ENCODE measurements around the gene TCF23. TPM values are rescaled to one million over a fixed set of nuclear protein-coding genes. Genes with fewer than 3 reads are reported as not detected.

TCF23 gene
- total and polyA plus RNA-seq, 8 donors = 0.06 to 0.50 (median 0.08) TPM

- TF ChIP-seq CTCF (IDR thresholded peaks at IDR 0.05) = no peak
- ATAC-seq (no peak), DNase-seq (no peak)
- Histone ChIP-seq H3K27me3 (no peaks in the 10 kb centered on the region), H3K4me3 (no peak overlapping the region), H3K27ac (no peak overlapping the region), H3K4me1 (no peaks in the 10 kb centered on the region), H3K9me3 (no peaks in the 10 kb centered on the region), H3K36me3 (peaks cover 0 to 99% of the 10 kb centered on the region in 2 donors)
- intact Hi-C loops (cut with DNase I) = loop anchor here in 1 of 2 donors (10.0 kb wide), 1 partner anchor 110 kb away; no protein-coding TSS in a partner anchor
Observed at GRCh38 chr2:27204566-27204965, 55.8 kb downstream of the TCF23 start.

- no peak for DNase-seq
- Histone ChIP-seq H3K27ac (no peak overlapping the region), H3K4me3 (no peak overlapping the region), H3K4me1 (no peaks in the 10 kb centered on the region), H3K9me3 (no peaks in the 10 kb centered on the region), H3K36me3 (peaks cover 0 to 95% of the 10 kb centered on the region in 2 donors), H3K27me3 (no peaks in the 10 kb centered on the region)
- no peak for TF ChIP-seq CTCF (IDR thresholded peaks at IDR 0.05)
- ATAC-seq = no peak
- intact Hi-C loops (cut with DNase I) = loop anchor here in 1 of 2 donors (10.0 kb wide), 1 partner anchor 110 kb away; no protein-coding TSS in a partner anchor
Observed at GRCh38 chr2:27205206-27205605, 56.4 kb downstream of the TCF23 start.

GRCh38 chr2:27206346-27206745 lies 57.5 kb downstream of the TCF23 start:
- Histone ChIP-seq H3K27ac (no peak overlapping the region), H3K4me3 (no peak overlapping the region), H3K4me1 (peaks cover 0 to 6% of the 10 kb centered on the region in 2 donors), H3K9me3 (no peaks in the 10 kb centered on the region), H3K27me3 (no peaks in the 10 kb centered on the region), H3K36me3 (peaks cover 0 to 83% of the 10 kb centered on the region in 2 donors)
- no peak for TF ChIP-seq CTCF (IDR thresholded peaks at IDR 0.05)
- no peak for DNase-seq
- ATAC-seq = no peak
- intact Hi-C loops (cut with DNase I) = loop anchor here in 1 of 2 donors (10.0 kb wide), 1 partner anchor 112 kb away; no protein-coding TSS in a partner anchor

Other genes with a start within 250 kb of the TCF23 start
- gene MAPRE3, start 178.4 kb upstream of the TCF23 start, total RNA-seq = 10 to 100 TPM; 13.5 to 23.5 TPM
- gene MAPRE3, start 178.4 kb upstream of the TCF23 start, polyA plus RNA-seq (ENCODE audit: insufficient read length in 6 of 6) = 10 to 100 TPM in 2 of 6 donors, 1 to 10 TPM in 4; 7.1 to 12.4 (median 9.4) TPM
- 100 to 1,000 TPM in 1 of 2 donors, 10 to 100 TPM in 1; 84.6 to 105 TPM for gene TMEM214, start 116.0 kb upstream of the TCF23 start, total RNA-seq
- gene TMEM214, start 116.0 kb upstream of the TCF23 start, polyA plus RNA-seq (ENCODE audit: insufficient read length in 6 of 6) = 10 to 100 TPM; 59.8 to 90.4 (median 67.8) TPM
- gene AGBL5, start 97.3 kb upstream of the TCF23 start, total RNA-seq = 10 to 100 TPM; 12.0 to 20.6 TPM
- gene AGBL5, start 97.3 kb upstream of the TCF23 start, polyA plus RNA-seq (ENCODE audit: insufficient read length in 6 of 6) = 10 to 100 TPM; 47.2 to 54.5 (median 51.9) TPM
- 100 to 1,000 TPM; 294 to 407 TPM for gene OST4, start 77.3 kb upstream of the TCF23 start, total RNA-seq
- gene OST4, start 77.3 kb upstream of the TCF23 start, polyA plus RNA-seq (ENCODE audit: insufficient read length in 6 of 6) = 100 to 1,000 TPM; 231 to 289 (median 260) TPM
- 100 to 1,000 TPM; 151 to 161 TPM for gene EMILIN1, start 70.4 kb upstream of the TCF23 start, total RNA-seq
- 100 to 1,000 TPM; 137 to 268 (median 197) TPM for gene EMILIN1, start 70.4 kb upstream of the TCF23 start, polyA plus RNA-seq (ENCODE audit: insufficient read length in 6 of 6)
- gene KHK, start 62.2 kb upstream of the TCF23 start, total RNA-seq = 10 to 100 TPM in 1 of 2 donors, 1 to 10 TPM in 1; 4.6 to 11.5 TPM
- 1 to 10 TPM; 3.8 to 6.2 (median 4.4) TPM for gene KHK, start 62.2 kb upstream of the TCF23 start, polyA plus RNA-seq (ENCODE audit: insufficient read length in 6 of 6)
- 1 to 10 TPM; 2.8 to 3.4 TPM for gene CGREF1, start 29.9 kb upstream of the TCF23 start, total RNA-seq
- under 1 TPM; 0.31 to 0.86 (median 0.56) TPM for gene CGREF1, start 29.9 kb upstream of the TCF23 start, polyA plus RNA-seq (ENCODE audit: insufficient read length in 6 of 6)
- not detected for gene ABHD1, start 25.2 kb upstream of the TCF23 start, total RNA-seq
- 1 to 10 TPM in 3 of 6 donors, under 1 TPM in 3; 0.69 to 1.3 (median 1.0) TPM for gene ABHD1, start 25.2 kb upstream of the TCF23 start, polyA plus RNA-seq (ENCODE audit: insufficient read length in 6 of 6)
- gene PREB, start 14.4 kb upstream of the TCF23 start, total RNA-seq = 10 to 100 TPM; 50.8 to 65.3 TPM
- 10 to 100 TPM; 34.3 to 45.7 (median 38.2) TPM for gene PREB, start 14.4 kb upstream of the TCF23 start, polyA plus RNA-seq (ENCODE audit: insufficient read length in 6 of 6)
- gene PRR30, start 9.6 kb upstream of the TCF23 start, total RNA-seq = not detected
- not detected for gene PRR30, start 9.6 kb upstream of the TCF23 start, polyA plus RNA-seq (ENCODE audit: insufficient read length in 6 of 6)
- 100 to 1,000 TPM in 1 of 2 donors, 10 to 100 TPM in 1; 87.5 to 102 TPM for gene ATRAID, start 63.0 kb downstream of the TCF23 start, total RNA-seq
- gene ATRAID, start 63.0 kb downstream of the TCF23 start, polyA plus RNA-seq (ENCODE audit: insufficient read length in 6 of 6) = 100 to 1,000 TPM; 126 to 141 (median 130) TPM
- 10 to 100 TPM; 27.3 to 43.7 TPM for gene SLC5A6, start 63.3 kb downstream of the TCF23 start, total RNA-seq
- 10 to 100 TPM; 24.1 to 47.2 (median 31.7) TPM for gene SLC5A6, start 63.3 kb downstream of the TCF23 start, polyA plus RNA-seq (ENCODE audit: insufficient read length in 6 of 6)
- gene CAD, start 68.4 kb downstream of the TCF23 start, total RNA-seq = 10 to 100 TPM; 31.1 to 51.2 TPM
- 10 to 100 TPM; 39.0 to 52.8 (median 44.9) TPM for gene CAD, start 68.4 kb downstream of the TCF23 start, polyA plus RNA-seq (ENCODE audit: insufficient read length in 6 of 6)
- gene SLC30A3, start 114.0 kb downstream of the TCF23 start, total RNA-seq = under 1 TPM; 0.39 to 0.64 TPM
- under 1 TPM; 0.26 to 0.69 (median 0.48) TPM for gene SLC30A3, start 114.0 kb downstream of the TCF23 start, polyA plus RNA-seq (ENCODE audit: insufficient read length in 6 of 6)
- not detected for gene DNAJC5G, start 126.4 kb downstream of the TCF23 start, total RNA-seq
- under 1 TPM; 0.19 to 0.41 (median 0.30) TPM for gene DNAJC5G, start 126.4 kb downstream of the TCF23 start, polyA plus RNA-seq (ENCODE audit: insufficient read length in 6 of 6)
- under 1 TPM in 1 of 2 donors, not detected in 1; 0.17 TPM for gene TRIM54, start 133.4 kb downstream of the TCF23 start, total RNA-seq
- under 1 TPM in 5 of 6 donors, not detected in 1; 0.07 to 0.14 (median 0.09) TPM for gene TRIM54, start 133.4 kb downstream of the TCF23 start, polyA plus RNA-seq (ENCODE audit: insufficient read length in 6 of 6)
- gene UCN, start 159.4 kb downstream of the TCF23 start, total RNA-seq = 1 to 10 TPM; 1.5 to 2.6 TPM
- gene UCN, start 159.4 kb downstream of the TCF23 start, polyA plus RNA-seq (ENCODE audit: insufficient read length in 6 of 6) = 1 to 10 TPM; 1.3 to 2.4 (median 1.8) TPM
- gene MPV17, start 174.1 kb downstream of the TCF23 start, total RNA-seq = 100 to 1,000 TPM in 1 of 2 donors, 10 to 100 TPM in 1; 96.4 to 103 TPM
- gene MPV17, start 174.1 kb downstream of the TCF23 start, polyA plus RNA-seq (ENCODE audit: insufficient read length in 6 of 6) = 100 to 1,000 TPM in 1 of 6 donors, 10 to 100 TPM in 5; 91.6 to 106 (median 99.0) TPM
- 10 to 100 TPM; 45.2 to 54.5 TPM for gene GTF3C2, start 207.8 kb downstream of the TCF23 start, total RNA-seq
- 10 to 100 TPM; 63.3 to 71.7 (median 68.1) TPM for gene GTF3C2, start 207.8 kb downstream of the TCF23 start, polyA plus RNA-seq (ENCODE audit: insufficient read length in 6 of 6)
- 10 to 100 TPM; 30.7 to 36.9 TPM for gene EIF2B4, start 221.3 kb downstream of the TCF23 start, total RNA-seq
- 10 to 100 TPM; 50.3 to 61.4 (median 53.4) TPM for gene EIF2B4, start 221.3 kb downstream of the TCF23 start, polyA plus RNA-seq (ENCODE audit: insufficient read length in 6 of 6)
- gene SNX17, start 221.6 kb downstream of the TCF23 start, total RNA-seq = 100 to 1,000 TPM in 1 of 2 donors, 10 to 100 TPM in 1; 91.0 to 121 TPM
- 100 to 1,000 TPM in 3 of 6 donors, 10 to 100 TPM in 3; 93.1 to 113 (median 102) TPM for gene SNX17, start 221.6 kb downstream of the TCF23 start, polyA plus RNA-seq (ENCODE audit: insufficient read length in 6 of 6)
- gene ZNF513, start 231.7 kb downstream of the TCF23 start, total RNA-seq = 10 to 100 TPM; 16.4 to 17.2 TPM
- gene ZNF513, start 231.7 kb downstream of the TCF23 start, polyA plus RNA-seq (ENCODE audit: insufficient read length in 6 of 6) = 10 to 100 TPM; 12.8 to 18.8 (median 15.8) TPM

Measured in left lung (tissue), 10 donors.